H9 (cell line): ENCODE measurements around the gene LTBP4. TPM values are rescaled to one million over a fixed set of nuclear protein-coding genes. Genes with fewer than 3 reads are reported as not detected.

Experiments
- DNase-seq: peaks from one replicate; pipeline ENCODE4 v3.0.0-alpha.2; 2017
- H2AFZ ChIP-seq: one replicate; pipeline ENCODE4 v1.6.1; 2013; ENCODE audit warnings: mild to moderate bottlenecking, low read length, control low read depth, moderate library complexity
- H2AK5ac ChIP-seq: 2 replicates; pipeline ENCODE4 v1.6.1; 2013; ENCODE audit warnings: low read length, control low read depth, mixed read lengths; ENCODE audit not compliant: insufficient read length
- H2BK120ac ChIP-seq: one replicate; pipeline ENCODE4 v1.6.1; 2013; ENCODE audit warnings: low read depth, mild to moderate bottlenecking, low read length, control low read depth, inconsistent platforms; ENCODE audit not compliant: poor library complexity, severe bottlenecking
- H2BK12ac ChIP-seq: 2 replicates; pipeline ENCODE4 v1.6.1; 2013; ENCODE audit warnings: low read length, control low read depth, mixed read lengths, low read depth; ENCODE audit not compliant: insufficient read length
- H2BK15ac ChIP-seq: 2 replicates; pipeline ENCODE4 v1.6.1; 2013; ENCODE audit warnings: low read depth, low read length, control low read depth
- H2BK20ac ChIP-seq: one replicate; pipeline ENCODE4 v1.6.1; 2013; ENCODE audit warnings: low read depth, mild to moderate bottlenecking, low read length, control low read depth, inconsistent platforms; ENCODE audit not compliant: poor library complexity, severe bottlenecking
- H2BK5ac ChIP-seq: 2 replicates; pipeline ENCODE4 v1.6.1; 2013; ENCODE audit warnings: low read length, control low read depth, mixed read lengths; ENCODE audit not compliant: insufficient read length
- H3K14ac ChIP-seq: 2 replicates; pipeline ENCODE4 v1.6.1; 2013; ENCODE audit warnings: low read length, control low read depth; ENCODE audit not compliant: insufficient read depth
- H3K18ac ChIP-seq: 2 replicates; pipeline ENCODE4 v1.6.1; 2013; ENCODE audit warnings: low read depth, mild to moderate bottlenecking, mixed read lengths, low read length, control low read depth; ENCODE audit not compliant: insufficient read length
- H3K23ac ChIP-seq: 2 replicates; pipeline ENCODE4 v1.6.1; 2013; ENCODE audit warnings: low read length, control low read depth, mixed read lengths, low read depth; ENCODE audit not compliant: insufficient read length
- H3K23me2 ChIP-seq: 2 replicates; pipeline ENCODE4 v1.6.1; 2013; ENCODE audit warnings: low read depth, mild to moderate bottlenecking, mixed read lengths, low read length, control low read depth; ENCODE audit not compliant: insufficient read length, poor library complexity, severe bottlenecking
- H3K27ac ChIP-seq: 2 replicates; pipeline ENCODE4 v1.5.1; 2013; ENCODE audit warnings: low read length, control low read depth, mixed read lengths, low read depth; ENCODE audit not compliant: insufficient read length
- H3K27me3 ChIP-seq: 2 replicates; pipeline ENCODE4 v1.6.1; 2013; ENCODE audit warnings: low read length, control low read depth, inconsistent platforms; ENCODE audit not compliant: insufficient read depth
- H3K4ac ChIP-seq: 2 replicates; pipeline ENCODE4 v1.6.1; 2013; ENCODE audit warnings: low read depth, mild to moderate bottlenecking, control low read depth, inconsistent platforms, low read length, moderate library complexity
- H3K4me1 ChIP-seq: 2 replicates; pipeline ENCODE4 v1.6.1; 2013; ENCODE audit warnings: low read length, control low read depth, inconsistent platforms; ENCODE audit not compliant: insufficient read depth
- H3K4me2 ChIP-seq: 2 replicates; pipeline ENCODE4 v1.6.1; 2013; ENCODE audit warnings: low read length, control low read depth, mixed read lengths; ENCODE audit not compliant: insufficient read length, insufficient read depth
- H3K56ac ChIP-seq: 2 replicates; pipeline ENCODE4 v1.6.1; 2013; ENCODE audit warnings: low read depth, mild to moderate bottlenecking, mixed read lengths, low read length, control low read depth; ENCODE audit not compliant: insufficient read length
- H3K79me1 ChIP-seq: 2 replicates; pipeline ENCODE4 v1.6.1; 2013; ENCODE audit warnings: low read depth, mild to moderate bottlenecking, moderate library complexity, low read length, control low read depth, inconsistent platforms; ENCODE audit not compliant: insufficient read depth, poor library complexity, severe bottlenecking
- H3K79me2 ChIP-seq: 2 replicates; pipeline ENCODE4 v1.6.1; 2013; ENCODE audit warnings: low read length, control low read depth, inconsistent platforms; ENCODE audit not compliant: insufficient read depth
- H3K9ac ChIP-seq: 2 replicates; pipeline ENCODE4 v1.6.1; 2013; ENCODE audit warnings: low read length, control low read depth, mixed read lengths; ENCODE audit not compliant: insufficient read length; ENCODE audit errors: extremely low read depth
- H3K9me3 ChIP-seq: one replicate; pipeline ENCODE4 v1.6.1; 2013; ENCODE audit warnings: low read depth, low read length, inconsistent platforms; ENCODE audit not compliant: control insufficient read depth
- H3T11ph ChIP-seq: one replicate; pipeline ENCODE4 v1.6.1; 2013; ENCODE audit warnings: mild to moderate bottlenecking, low read length, control low read depth, inconsistent platforms
- H4K20me1 ChIP-seq: one replicate; pipeline ENCODE4 v1.6.1; 2013; ENCODE audit not compliant: control insufficient read depth, insufficient read length, insufficient read depth
- H4K5ac ChIP-seq: 2 replicates; pipeline ENCODE4 v1.6.1; 2013; ENCODE audit warnings: low read depth, mild to moderate bottlenecking, mixed read lengths, low read length, control low read depth; ENCODE audit not compliant: insufficient read length
- H4K8ac ChIP-seq: replicated peaks from 2 replicates; pipeline ENCODE4 v1.6.1; 2013; ENCODE audit warnings: low read length, control low read depth, mixed read lengths, low read depth; ENCODE audit not compliant: insufficient read length
- H4K91ac ChIP-seq: 2 replicates; pipeline ENCODE4 v1.6.1; 2013; ENCODE audit warnings: low read depth, mild to moderate bottlenecking, moderate library complexity, mixed read lengths, low read length, control low read depth; ENCODE audit not compliant: insufficient read length
- H3K27ac Mint-ChIP-seq, 3 experiments: 2 replicates in 2 of 3; 3 replicates in 1 of 3; pipeline ENCODE4 v1.8.0; 2020 to 2021; ENCODE audit warnings: mixed read lengths in 3 of 3, mild to moderate bottlenecking in 1 of 3, moderate library complexity in 1 of 3
- H3K27me3 Mint-ChIP-seq: 2 replicates; pipeline ENCODE4 v1.8.0; 2021; ENCODE audit warnings: low read depth, mild to moderate bottlenecking, moderate library complexity, mixed read lengths
- H3K36me3 Mint-ChIP-seq, 3 experiments: 2 replicates in 2 of 3; 3 replicates in 1 of 3; pipeline ENCODE4 v1.8.0; 2020 to 2021; ENCODE audit warnings: low read depth in 3 of 3, mixed read lengths in 3 of 3; ENCODE audit not compliant: insufficient read depth in 1 of 3
- H3K4me1 Mint-ChIP-seq, 2 experiments: 2 replicates each; pipeline ENCODE4 v1.8.0; 2020; ENCODE audit warnings: mixed read lengths in 2 of 2
- H3K4me3 Mint-ChIP-seq, 2 experiments: 2 replicates in 1 of 2; 3 replicates in 1 of 2; pipeline ENCODE4 v1.8.0; 2020 to 2021; ENCODE audit warnings: mild to moderate bottlenecking in 2 of 2, mixed read lengths in 2 of 2, moderate library complexity in 1 of 2
- H3K9me3 Mint-ChIP-seq, 2 experiments: 2 replicates in 1 of 2; 3 replicates in 1 of 2; pipeline ENCODE4 v1.8.0; 2020; ENCODE audit warnings: mild to moderate bottlenecking in 2 of 2, mixed read lengths in 2 of 2, moderate library complexity in 1 of 2
- WGBS: extraction: QIAGEN DNeasy Blood & Tissue Kit; methylation state at CpG from one replicate; pipeline ENCODE4 v1.1.7; 2013; ENCODE audit warnings: missing lambda C conversion rate, low lambda C conversion rate, mixed read lengths; ENCODE audit not compliant: insufficient read length; ENCODE audit errors: extremely low coverage; 5-methylcytosine and 5-hydroxymethylcytosine counted together
- total RNA-seq: library from RNA; stranded (reverse); gene quantifications from 2 replicates; pipeline ENCODE4 v1.2.1, GENCODE V29; 2021
- TF ChIP-seq, protein P1 (sequence below): fragments of 200-600 bp; sonication (generic); conservative IDR thresholded peaks from 3 replicates; pipeline ENCODE4 v1.8.0; 2021; ENCODE audit warnings: antibody characterized with exemption, mild to moderate bottlenecking

Gene LTBP4
- total RNA-seq, 1 experiment from 2014 or later, result 129 TPM

DNA sequence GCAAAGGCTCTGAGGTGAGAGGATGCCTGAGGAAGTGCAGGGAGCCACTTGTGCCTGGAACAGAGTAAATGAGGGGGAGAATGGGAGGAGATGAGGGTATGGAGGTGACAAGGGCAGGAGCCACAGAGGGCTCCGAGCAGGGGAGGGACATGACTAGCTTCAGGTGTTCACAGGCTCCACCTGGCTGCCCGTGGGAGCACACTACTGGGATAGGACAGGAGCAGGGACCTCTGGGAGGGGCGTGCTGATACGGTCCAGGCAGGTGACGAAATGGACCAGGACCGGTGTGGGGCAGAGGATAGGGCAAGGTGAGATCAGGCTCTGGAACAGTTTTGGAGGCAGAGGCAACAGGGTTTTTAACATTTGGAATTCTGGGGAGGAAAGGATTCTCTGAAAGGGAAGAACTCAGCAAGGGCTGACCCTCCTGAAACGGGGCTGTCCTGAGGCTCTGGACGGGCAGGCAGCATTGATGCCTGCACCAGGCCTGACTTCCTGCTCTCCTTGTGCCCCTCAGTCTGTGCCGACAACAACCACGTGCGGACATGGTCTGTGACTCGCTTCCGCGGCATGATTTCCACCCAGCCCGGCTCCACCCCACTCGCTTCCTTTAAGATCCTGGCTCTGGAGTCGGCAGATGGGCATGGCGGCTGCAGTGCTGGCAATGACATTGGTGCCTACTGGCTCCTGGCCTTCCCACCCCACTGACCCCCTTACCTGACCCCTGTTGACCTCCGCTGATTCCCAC, 12.9 kb upstream of the LTBP4 start:
- Histone ChIP-seq H4K8ac (no peak overlapping the region), H3K9me3 (no peaks in the 10 kb centered on the region), H3K79me2 (no peaks in the 10 kb centered on the region), H2BK12ac (no peak overlapping the region), H3K79me1 (no peaks in the 10 kb centered on the region), H2AK5ac (no peak overlapping the region), H3K18ac (no peak overlapping the region), H4K5ac (no peak overlapping the region), H2BK20ac (no peak overlapping the region), H3K14ac (no peak overlapping the region), H4K91ac (no peak overlapping the region), H2BK120ac (no peak overlapping the region), H3K9ac (no peak overlapping the region), H3K4me1 (no peaks in the 10 kb centered on the region; the same call in 1 of the 2 replicates), H3T11ph (no peak overlapping the region), H3K27me3 (no peaks in the 10 kb centered on the region), H3K4ac (no peak overlapping the region), H3K56ac (no peak overlapping the region), H3K27ac (no peak overlapping the region), H3K23me2 (no peaks in the 10 kb centered on the region), H4K20me1 (no peaks in the 10 kb centered on the region), H3K23ac (no peak overlapping the region), H3K4me2 (no peak overlapping the region), H2BK15ac (no peak overlapping the region), H2AFZ (no peak overlapping the region), H2BK5ac (no peak overlapping the region)
- Mint-ChIP-seq H3K4me1 (peaks cover 0 to 6% of the 10 kb centered on the region in 2 experiments; a peak in 2 of 4 replicates), H3K9me3 (no peaks in the 10 kb centered on the region), H3K4me3 (0 out of 5 replicates have a peak overlapping the region, but pooled peaks of 1 of the 2 experiments have one; percentile 11), H3K36me3 (peaks cover 25 to 71% (median 47%) of the 10 kb centered on the region in 3 experiments), H3K27ac (peak overlapping the region in 2 of 3 experiments; percentile 29 to 40; a peak in 1 of 7 replicates), H3K27me3 (no peaks in the 10 kb centered on the region)
- WGBS, result no CpG with 5 or more reads among the region's 19 CpGs
- DNase-seq, result peak; percentile 25
- TF ChIP-seq, protein P1, sequence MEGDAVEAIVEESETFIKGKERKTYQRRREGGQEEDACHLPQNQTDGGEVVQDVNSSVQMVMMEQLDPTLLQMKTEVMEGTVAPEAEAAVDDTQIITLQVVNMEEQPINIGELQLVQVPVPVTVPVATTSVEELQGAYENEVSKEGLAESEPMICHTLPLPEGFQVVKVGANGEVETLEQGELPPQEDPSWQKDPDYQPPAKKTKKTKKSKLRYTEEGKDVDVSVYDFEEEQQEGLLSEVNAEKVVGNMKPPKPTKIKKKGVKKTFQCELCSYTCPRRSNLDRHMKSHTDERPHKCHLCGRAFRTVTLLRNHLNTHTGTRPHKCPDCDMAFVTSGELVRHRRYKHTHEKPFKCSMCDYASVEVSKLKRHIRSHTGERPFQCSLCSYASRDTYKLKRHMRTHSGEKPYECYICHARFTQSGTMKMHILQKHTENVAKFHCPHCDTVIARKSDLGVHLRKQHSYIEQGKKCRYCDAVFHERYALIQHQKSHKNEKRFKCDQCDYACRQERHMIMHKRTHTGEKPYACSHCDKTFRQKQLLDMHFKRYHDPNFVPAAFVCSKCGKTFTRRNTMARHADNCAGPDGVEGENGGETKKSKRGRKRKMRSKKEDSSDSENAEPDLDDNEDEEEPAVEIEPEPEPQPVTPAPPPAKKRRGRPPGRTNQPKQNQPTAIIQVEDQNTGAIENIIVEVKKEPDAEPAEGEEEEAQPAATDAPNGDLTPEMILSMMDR, result no peak
